CD4-positive, alpha-beta memory T cell (primary cell): ENCODE results near the gene HYAL1. TPM values are rescaled to one million over a fixed set of nuclear protein-coding genes. Genes with fewer than 3 reads are reported as not detected.
A peak's percentile ranks its signal among the peaks of the same experiment; 100 is the strongest.

Experiments used
- CTCF ChIA-PET: fragments of 350-600 bp; sonication (Branson Sonifier 250); formaldehyde crosslinking; loops from one replicate; lab custom pipeline; 2021; ENCODE audit warnings: inconsistent platforms; ENCODE audit not compliant: partially characterized antibody; lab: Charles Lee
- POLR2A ChIA-PET: fragments of 350-600 bp; sonication (Branson Sonifier 250); formaldehyde crosslinking; loops from one replicate; lab custom pipeline; 2021; ENCODE audit not compliant: partially characterized antibody; lab: Charles Lee
- DNase-seq, 5 donors: peaks; one replicate each; pipeline versions ENCODE4 v3.0.0 to v3.0.0-alpha.2; 2020 to 2022; ENCODE audit warnings: mixed read lengths in 1 of 5
- H3K27ac ChIP-seq: one replicate; pipeline ENCODE4 v1.7.0; 2013; ENCODE audit warnings: low read depth, low read length
- H3K27me3 ChIP-seq: 2 replicates; pipeline ENCODE4 v1.7.0; 2013; ENCODE audit warnings: mild to moderate bottlenecking, low read length, moderate library complexity; ENCODE audit not compliant: insufficient read depth
- H3K36me3 ChIP-seq: 2 replicates; pipeline ENCODE4 v1.7.0; 2013; ENCODE audit warnings: mild to moderate bottlenecking, low read length, moderate library complexity; ENCODE audit not compliant: insufficient read depth
- H3K4me1 ChIP-seq: 2 replicates; pipeline ENCODE4 v1.7.0; 2013; ENCODE audit warnings: mild to moderate bottlenecking, low read length, moderate library complexity; ENCODE audit not compliant: insufficient read depth
- H3K4me3 ChIP-seq, 2 donors: one replicate each; pipeline ENCODE4 v1.7.0; 2013; ENCODE audit warnings: low read length in 2 of 2, mild to moderate bottlenecking in 1 of 2
- H3K9me3 ChIP-seq, 2 donors: one replicate each; pipeline ENCODE4 v1.7.0; 2013; ENCODE audit warnings: low read length in 2 of 2, control low read depth in 1 of 2; ENCODE audit not compliant: control insufficient read depth in 1 of 2
- H3K27ac Mint-ChIP-seq, 7 donors: one replicate each; pipeline ENCODE4 v1.8.0; 2020 to 2021; ENCODE audit warnings: mixed read lengths in 7 of 7, mild to moderate bottlenecking in 6 of 7, inconsistent platforms in 3 of 7, moderate library complexity in 3 of 7
- H3K27me3 Mint-ChIP-seq, 2 donors: one replicate each; pipeline ENCODE4 v1.8.0; 2020 to 2021; ENCODE audit warnings: mixed read lengths in 2 of 2
- H3K36me3 Mint-ChIP-seq, 2 donors: one replicate each; pipeline ENCODE4 v1.8.0; 2020 to 2021; ENCODE audit warnings: mixed read lengths in 2 of 2, inconsistent platforms in 1 of 2, mild to moderate bottlenecking in 1 of 2
- H3K4me1 Mint-ChIP-seq, 4 donors: one replicate each; pipeline ENCODE4 v1.8.0; 2020 to 2021; ENCODE audit warnings: mixed read lengths in 4 of 4, mild to moderate bottlenecking in 1 of 4
- H3K4me3 Mint-ChIP-seq, 8 donors: one replicate each; pipeline ENCODE4 v1.8.0; 2020 to 2021; ENCODE audit warnings: mixed read lengths in 8 of 8, mild to moderate bottlenecking in 7 of 8, moderate library complexity in 6 of 8, inconsistent platforms in 3 of 8
- H3K9me3 Mint-ChIP-seq, 8 donors: one replicate each; pipeline ENCODE4 v1.8.0; 2020 to 2021; ENCODE audit warnings: mixed read lengths in 8 of 8, mild to moderate bottlenecking in 5 of 8, inconsistent platforms in 3 of 8, moderate library complexity in 1 of 8
- intact Hi-C: fragments of 100-400 bp; cut with micrococcal nuclease; formaldehyde crosslinking; loops from one replicate; pipeline ENCODE4 v1.15.1; 2023
- polyA plus RNA-seq, 2 donors: library from polyadenylated mRNA; unstranded; fragments of 300-500 nt; fragmentation: Illumina TruSeq; gene quantifications; one replicate each; pipeline ENCODE4 v1.2.3, GENCODE V29; 2021
- total RNA-seq, 2 experiments: library from RNA; stranded (reverse); gene quantifications; one replicate each; pipeline ENCODE4 v1.2.3, GENCODE V29; 2021

Gene HYAL1
- total and polyA plus RNA-seq, 4 experiments from 2014 or later, result 0.09 to 0.50 (median 0.29) TPM

GRCh38 chr3:50324351-50325112 lies 21.2 kb upstream of the HYAL1 start:
- POLR2A ChIA-PET, result interaction anchor here (0.7 to 14.4 kb wide), 6 partner anchors 10 to 32 kb away, joined by 3 to 144 read pairs (median 8); partner anchors contain the start of genes HYAL3, IFRD2 and NAA80

GRCh38 chr3:50323614-50324199 lies 20.3 kb upstream of the HYAL1 start:
- Mint-ChIP-seq H3K4me3 (peak overlapping the region in 1 of 8 donors; percentile 35), H3K36me3 (peaks cover 0 to 22% of the 10 kb centered on the region in 2 donors), H3K4me1 (peaks cover 21 to 56% (median 38%) of the 10 kb centered on the region in 4 donors), H3K9me3 (peaks cover 0 to 1% (median 0%) of the 10 kb centered on the region in 8 donors), H3K27ac (peak overlapping the region in 4 of 7 donors; percentile 29 to 90 (median 78)), H3K27me3 (no peaks in the 10 kb centered on the region)
- Histone ChIP-seq H3K36me3 (peaks cover 10% of the 10 kb centered on the region), H3K4me1 (peaks cover 39% of the 10 kb centered on the region), H3K27ac (no peak overlapping the region), H3K9me3 (no peaks in the 10 kb centered on the region), H3K4me3 (no peak overlapping the region), H3K27me3 (no peaks in the 10 kb centered on the region)
- ChIA-PET POLR2A (interaction anchor here (0.6 to 14.4 kb wide), 6 partner anchors 9 to 31 kb away, joined by 3 to 144 read pairs (median 8); partner anchors contain the start of genes HYAL3, IFRD2, NAA80 and RASSF1), CTCF (interaction anchor here (0.5 to 5.6 kb wide), 15 partner anchors 8 to 509 kb away, joined by 3 to 37 read pairs (median 5); partner anchors contain the start of genes CYB561D2, HYAL3, IFRD2 and NAA80)
- intact Hi-C loops, result loop anchor here (1.0 to 2.0 kb wide), 2 partner anchors 49 to 129 kb away; no protein-coding TSS in a partner anchor
- DNase-seq, result peak in 1 of 5 donors; percentile 27

More at GRCh38 chr3:50324351-50325112, 21.2 kb upstream of the HYAL1 start:
- Mint-ChIP-seq H3K27ac (peak overlapping the region; percentile 53 to 93 (median 82)), H3K27me3 (no peaks in the 10 kb centered on the region), H3K4me1 (peaks cover 21 to 49% (median 35%) of the 10 kb centered on the region in 4 donors), H3K36me3 (peaks cover 0 to 25% of the 10 kb centered on the region in 2 donors), H3K4me3 (peak overlapping the region in 5 of 8 donors; percentile 17 to 67 (median 39)), H3K9me3 (peaks cover 0 to 1% (median 0%) of the 10 kb centered on the region in 8 donors)
- Histone ChIP-seq H3K36me3 (peaks cover 10% of the 10 kb centered on the region), H3K9me3 (no peaks in the 10 kb centered on the region), H3K4me1 (peaks cover 40% of the 10 kb centered on the region), H3K4me3 (no peak overlapping the region), H3K27ac (no peak overlapping the region), H3K27me3 (no peaks in the 10 kb centered on the region)
- CTCF ChIA-PET, result interaction anchor here (0.5 to 5.6 kb wide), 16 partner anchors 9 to 509 kb away, joined by 3 to 37 read pairs (median 5); partner anchors contain the start of genes CYB561D2, HYAL3, IFRD2 and NAA80
- peak; percentile 39 to 65 (median 49) for DNase-seq
- intact Hi-C loops, result loop anchor here (1.0 to 2.0 kb wide), 2 partner anchors 50 to 130 kb away; no protein-coding TSS in a partner anchor

GRCh38 chr3:50323092-50323600 lies 19.8 kb upstream of the HYAL1 start:
- H3K27ac ChIP-seq, result no peak overlapping the region
- ChIA-PET POLR2A (interaction anchor here (2.1 to 14.4 kb wide), 5 partner anchors 8 to 25 kb away, joined by 8 to 144 read pairs (median 16); partner anchors contain the start of genes HYAL3, NAA80 and RASSF1), CTCF (interaction anchor here (0.9 to 5.6 kb wide), 6 partner anchors 11 to 51 kb away, joined by 3 to 37 read pairs (median 10); partner anchors contain the start of genes HYAL3, IFRD2 and NAA80)
- H3K9me3 ChIP-seq, result no peaks in the 10 kb centered on the region
- H3K4me3 Mint-ChIP-seq, result peak overlapping the region in 3 of 8 donors; percentile 21 to 54 (median 35)
- peak overlapping the region; percentile 3 to 79 (median 68) for H3K27ac Mint-ChIP-seq
- H3K27me3 Mint-ChIP-seq, result no peaks in the 10 kb centered on the region
- H3K27me3 ChIP-seq, result no peaks in the 10 kb centered on the region
- peak in 1 of 5 donors; percentile 20 for DNase-seq
- peaks cover 0 to 16% of the 10 kb centered on the region in 2 donors for H3K36me3 Mint-ChIP-seq
- no peaks in the 10 kb centered on the region for H3K9me3 Mint-ChIP-seq
- H3K36me3 ChIP-seq, result peaks cover 10% of the 10 kb centered on the region
- H3K4me1 ChIP-seq, result peaks cover 35% of the 10 kb centered on the region
- H3K4me3 ChIP-seq, result no peak overlapping the region
- intact Hi-C loops, result no loop called here
- H3K4me1 Mint-ChIP-seq, result peaks cover 17 to 55% (median 37%) of the 10 kb centered on the region in 4 donors

GRCh38 chr3:50322386-50323091 lies 19.2 kb upstream of the HYAL1 start, which contains the start of gene HYAL2:
Gene HYAL2 (minus strand): TSS chr3:50322745. CDS start chr3:50320489, 2,256 bp downstream.
- ChIA-PET CTCF (interaction anchor here (0.5 to 5.6 kb wide), 8 partner anchors 11 to 220 kb away, joined by 3 to 37 read pairs (median 10); partner anchors contain the start of genes HYAL3, IFRD2 and NAA80), POLR2A (interaction anchor here (1.0 to 14.4 kb wide), 6 partner anchors 8 to 37 kb away, joined by 4 to 144 read pairs (median 8); partner anchors contain the start of genes HYAL3, NAA80, RASSF1 and TMEM115)
- no peaks in the 10 kb centered on the region for H3K27me3 ChIP-seq
- H3K4me3 ChIP-seq, result peak within 1 kb of the TSS; percentile 23 to 87
- intact Hi-C loops, result no loop called here
- Mint-ChIP-seq H3K4me3 (peak within 1 kb of the TSS; percentile 80 to 90 (median 86)), H3K27me3 (no peaks in the 10 kb centered on the region), H3K4me1 (peaks cover 15 to 57% (median 35%) of the 10 kb centered on the region in 4 donors), H3K36me3 (peaks cover 0 to 15% of the 10 kb centered on the region in 2 donors), H3K9me3 (no peaks in the 10 kb centered on the region), H3K27ac (peak within 1 kb of the TSS; percentile 90 to 95 (median 93))
- H3K4me1 ChIP-seq, result peaks cover 37% of the 10 kb centered on the region
- peak within 1 kb of the TSS; percentile 73 for H3K27ac ChIP-seq
- no peaks in the 10 kb centered on the region for H3K9me3 ChIP-seq
- H3K36me3 ChIP-seq, result peaks cover 10% of the 10 kb centered on the region
- DNase-seq, result peak in 1 of 5 donors; percentile 37

GRCh38 chr3:50322115-50322385 lies 18.7 kb upstream of the HYAL1 start:
- Histone ChIP-seq H3K9me3 (no peaks in the 10 kb centered on the region), H3K4me3 (peak overlapping the region; percentile 23 to 87), H3K27ac (peak overlapping the region; percentile 73), H3K4me1 (peaks cover 37% of the 10 kb centered on the region), H3K27me3 (no peaks in the 10 kb centered on the region), H3K36me3 (peaks cover 10% of the 10 kb centered on the region)
- Mint-ChIP-seq H3K9me3 (no peaks in the 10 kb centered on the region), H3K4me1 (peaks cover 16 to 57% (median 36%) of the 10 kb centered on the region in 4 donors), H3K27ac (peak overlapping the region in 2 of 7 donors; percentile 78 to 90), H3K27me3 (no peaks in the 10 kb centered on the region), H3K36me3 (peaks cover 0 to 15% of the 10 kb centered on the region in 2 donors), H3K4me3 (peak overlapping the region in 4 of 8 donors; percentile 80 to 86 (median 84))
- intact Hi-C loops, result no loop called here
- DNase-seq, result no peak
- POLR2A ChIA-PET, result interaction anchor here (0.6 to 14.4 kb wide), 7 partner anchors 10 to 37 kb away, joined by 3 to 144 read pairs (median 4); partner anchors contain the start of genes CYB561D2, HYAL3, NAA80 and NPRL2
- CTCF ChIA-PET, result interaction anchor here (0.5 to 5.6 kb wide), 4 partner anchors 15 to 220 kb away, joined by 3 to 37 read pairs (median 10); partner anchors contain the start of genes HYAL3, IFRD2 and NAA80
